GM12878 (cell line): Measurements from ENCODE around the gene RHBDD1. TPM values are rescaled to one million over a fixed set of nuclear protein-coding genes. Genes with fewer than 3 reads are reported as not detected.

Source experiments
- ATAC-seq: fragments of 200-7000 bp; cut with Tn5 transposase; 3 replicates; pipeline ENCODE4 v1.9.1; 2020; ENCODE audit warnings: mild to moderate bottlenecking, moderate library complexity
- BruUV-seq: library from RNA; stranded (reverse); fragments of 400-500 nt; replicated peaks from 2 replicates; lab custom pipeline; 2021; lab: Mats Ljungman, UMichigan
- CTCF ChIA-PET: fragments of 300-600 bp; sonication (Branson Sonifier 250); formaldehyde crosslinking; extraction: SDS; loops from one replicate; lab custom pipeline; 2021; ENCODE audit warnings: inconsistent platforms; lab: Yijun Ruan, JAX
- POLR2A ChIA-PET: fragments of 350-600 bp; formaldehyde crosslinking; extraction: SDS; loops from one replicate; lab custom pipeline; 2021; ENCODE audit warnings: inconsistent platforms; lab: Charles Lee
- RAD21 ChIA-PET: fragments of 300-600 bp; sonication (Branson Sonifier 250); formaldehyde crosslinking; loops from one replicate; lab custom pipeline; 2023; ENCODE audit warnings: antibody characterized with exemption; ENCODE audit not compliant: unreplicated experiment; lab: Charles Lee
- SMC1A ChIA-PET: fragments of 300-600 bp; sonication (Branson Sonifier 250); formaldehyde crosslinking; loops from one replicate; lab custom pipeline; 2023; ENCODE audit not compliant: unreplicated experiment, uncharacterized antibody; lab: Charles Lee
- DNase-seq: peaks from one replicate; pipeline ENCODE4 v3.0.0-alpha.2; 2011; ENCODE audit warnings: low read depth, low spot score
- FAIRE-seq: peaks from 3 replicates; lab custom pipeline; 2011; peaks lifted over from hg19 to GRCh38; lab: Jason Lieb, UNC
- H2AFZ ChIP-seq: 2 replicates; pipeline ENCODE4 v1.6.0; 2011; ENCODE audit warnings: low read depth, low read length, control low read depth; ENCODE audit not compliant: control insufficient read depth
- H3K27ac ChIP-seq: 2 replicates; pipeline ENCODE4 v1.5.1; 2011; ENCODE audit warnings: control low read depth; ENCODE audit not compliant: control insufficient read depth, insufficient read depth
- H3K27me3 ChIP-seq, 2 experiments: replicated peaks in 1 of 2; 2 replicates each; pipeline versions ENCODE4 v1.6.0 to v1.6.1; 2011; ENCODE audit warnings: low read length in 1 of 2; ENCODE audit not compliant: control insufficient read depth in 2 of 2, insufficient read depth in 2 of 2
- H3K36me3 ChIP-seq, 2 experiments: 2 replicates each; pipeline ENCODE4 v1.5.1; 2011; ENCODE audit warnings: low read length in 1 of 2; ENCODE audit not compliant: control insufficient read depth in 2 of 2, insufficient read depth in 2 of 2
- H3K4me1 ChIP-seq: 2 replicates; pipeline ENCODE4 v1.6.1; 2011; ENCODE audit warnings: mild to moderate bottlenecking, low read length, moderate library complexity, mixed read lengths; ENCODE audit not compliant: control insufficient read depth, insufficient read depth
- H3K4me2 ChIP-seq: 2 replicates; pipeline ENCODE4 v1.6.0; 2011; ENCODE audit warnings: control low read depth; ENCODE audit not compliant: control insufficient read depth, insufficient read depth
- H3K4me3 ChIP-seq: fragments of 200-600 bp; sonication (generic); 2 replicates; pipeline ENCODE4 v1.5.1; 2016
- H3K79me2 ChIP-seq: 2 replicates; pipeline ENCODE4 v1.6.0; 2011; ENCODE audit warnings: low read length; ENCODE audit not compliant: control insufficient read depth, insufficient read depth
- H3K9ac ChIP-seq: 2 replicates; pipeline ENCODE4 v1.8.0; 2011; ENCODE audit warnings: low read length, control low read depth, mixed read lengths; ENCODE audit not compliant: control insufficient read depth, insufficient read depth
- H3K9me3 ChIP-seq: replicated peaks from 3 replicates; pipeline ENCODE4 v1.5.1; 2011; ENCODE audit warnings: mild to moderate bottlenecking, low read length; ENCODE audit not compliant: control insufficient read depth, insufficient read depth
- H4K20me1 ChIP-seq: 2 replicates; pipeline ENCODE4 v1.6.0; 2011; ENCODE audit not compliant: control insufficient read depth, insufficient read depth
- BCL3 ChIP-seq: IDR thresholded peaks from 2 replicates; pipeline ENCODE4 v1.6.1; 2011; ENCODE audit warnings: borderline replicate concordance, low read depth, mild to moderate bottlenecking, moderate library complexity, low read length; ENCODE audit not compliant: insufficient read depth, poor library complexity, severe bottlenecking
- BHLHE40 ChIP-seq, 2 experiments: fragments of 450-650 bp in 1 of 2; IDR thresholded peaks; 2 replicates each; pipeline ENCODE4 v1.6.1; 2011 to 2017; ENCODE audit warnings: low read depth in 2 of 2, borderline replicate concordance in 1 of 2, improper control_type of control experiment in 1 of 2, low read length in 1 of 2, mild to moderate bottlenecking in 1 of 2
- ESRRA ChIP-seq: IDR thresholded peaks from 2 replicates; pipeline ENCODE4 v1.6.1; 2012; ENCODE audit warnings: mild to moderate bottlenecking, low read length, improper control_type of control experiment
- JUNB ChIP-seq: IDR thresholded peaks from 2 replicates; pipeline ENCODE4 v1.6.1; 2016; ENCODE audit warnings: antibody characterized with exemption, mild to moderate bottlenecking
- KDM1A ChIP-seq: fragments of 200-600 bp; sonication (generic); IDR thresholded peaks from 2 replicates; pipeline ENCODE4 v1.6.1; 2016; ENCODE audit warnings: borderline replicate concordance
- MEF2B ChIP-seq: fragments of 450-650 bp; IDR thresholded peaks from 2 replicates; pipeline ENCODE4 v1.6.1; 2018; ENCODE audit warnings: mild to moderate bottlenecking, moderate library complexity; ENCODE audit not compliant: partially characterized antibody, poor library complexity, severe bottlenecking
- NBN ChIP-seq: fragments of 450-650 bp; IDR thresholded peaks from 2 replicates; pipeline ENCODE4 v1.6.1; 2016
- RUNX3 ChIP-seq: IDR thresholded peaks from 2 replicates; pipeline ENCODE4 v1.6.1; 2012; ENCODE audit warnings: low read length, inconsistent platforms
- ZBED1 ChIP-seq: IDR thresholded peaks from 2 replicates; pipeline ENCODE4 v1.6.1; 2016; ENCODE audit warnings: borderline replicate concordance
- ZNF24 ChIP-seq: fragments of 450-650 bp; IDR thresholded peaks from 2 replicates; pipeline ENCODE4 v1.6.1; 2017; ENCODE audit warnings: antibody characterized with exemption, mild to moderate bottlenecking
- WGBS: methylation state at CpG from one replicate; pipeline ENCODE4 v1.1.6; 2016; ENCODE audit warnings: low lambda C conversion rate; ENCODE audit not compliant: insufficient replicate concordance, insufficient coverage; ENCODE audit errors: missing lambda C conversion rate; 5-methylcytosine and 5-hydroxymethylcytosine counted together
- in situ Hi-C: fragments of 300-500 bp; cut with MboI; formaldehyde crosslinking; loops from 9 replicates; pipeline ENCODE4 v1.14.3; 2018; ENCODE audit warnings: mixed read lengths
- intact Hi-C: fragments of 100-400 bp; cut with micrococcal nuclease; formaldehyde crosslinking; loops from one replicate; pipeline ENCODE4 v1.14.2; 2022; ENCODE audit not compliant: unreplicated experiment
- polyA plus RNA-seq, 11 experiments: library from polyadenylated mRNA; depleted of rRNA in 4 of 11; unstranded in 6 of 11; stranded (reverse) in 5 of 11; fragments of >200 nt; fragmentation: Nextera tagmentation in 4 of 11; fragmentation: Illumina TruSeq in 1 of 11; extraction: Ambion mirVana in 4 of 11; extraction: Trizol in 1 of 11; gene quantifications; 1 replicate in 1 of 11; 2 replicates in 10 of 11; pipeline versions ENCODE4 v1.2.1 to v1.2.3, GENCODE V29; 2011 to 2016; ENCODE audit warnings: inconsistent platforms in 2 of 11, missing spikeins in 2 of 11, low read depth in 1 of 11
- total RNA-seq, 4 experiments: library from RNA; depleted of rRNA in 3 of 4; stranded (reverse); fragments of >200 nt in 3 of 4; fragmentation: Illumina TruSeq in 1 of 4; extraction: Trizol in 1 of 4; gene quantifications; 2 replicates each; pipeline versions ENCODE4 v1.2.1 to v1.2.3, GENCODE V29; 2013 to 2021
- TF ChIP-seq, protein P1 (sequence below): fragments of 150-350 bp; IDR thresholded peaks from 2 replicates; pipeline ENCODE4 v1.6.1; 2016; ENCODE audit warnings: low read depth, low read length

Gene RHBDD1
- total and polyA plus RNA-seq, 10 of the 15 experiments (the other 5 are each of a cell fraction or from before 2014, with no cell fraction given): 7.1 to 36.4 (median 14.7) TPM

DNA sequence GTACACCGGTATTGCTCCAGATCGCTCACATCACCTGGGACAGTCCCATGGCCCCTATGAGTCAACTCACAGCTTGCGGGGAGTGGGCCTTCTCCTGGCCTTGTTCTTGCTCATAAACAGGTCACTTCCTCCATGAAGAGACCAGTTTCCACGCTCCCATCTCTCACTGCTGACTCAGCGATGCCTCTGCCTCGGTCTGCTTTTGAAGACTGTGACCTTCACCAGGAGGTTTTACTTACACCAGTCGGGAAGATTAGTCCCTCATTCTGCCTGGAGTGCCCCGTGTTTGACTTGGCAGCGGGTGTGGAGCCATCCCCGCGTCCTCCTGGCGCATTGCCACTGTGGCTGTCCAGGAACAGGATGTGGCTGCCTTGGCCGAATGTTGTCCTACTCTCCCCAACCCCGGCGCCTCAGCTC, 159.8 kb downstream of the RHBDD1 start:
- intact Hi-C loops: no loop called here
- no peak overlapping the region for H3K4me2 ChIP-seq

DNA sequence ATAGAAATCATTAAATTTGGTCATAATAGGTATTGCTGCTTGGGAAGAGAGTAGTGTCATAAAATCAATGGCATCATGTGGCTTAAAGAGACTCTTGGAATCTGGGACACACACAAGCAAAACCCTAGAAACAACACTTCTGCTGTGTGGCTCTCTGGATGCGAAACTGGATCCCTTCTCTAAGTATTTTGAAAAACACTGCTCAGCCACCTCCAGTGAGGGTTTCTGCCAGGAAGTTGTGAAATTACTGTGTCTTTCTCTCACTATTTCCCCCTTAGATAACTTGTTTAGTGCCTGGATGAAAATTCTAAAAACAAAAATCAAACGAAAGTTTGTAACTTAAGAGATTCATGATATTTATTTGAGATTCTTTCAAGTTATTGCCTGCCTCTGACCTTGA, 163.8 kb downstream of the RHBDD1 start:
- Histone ChIP-seq H3K4me1 (no peaks in the 10 kb centered on the region), H3K4me3 (no peak overlapping the region), H3K27ac (no peak overlapping the region), H3K27me3 (no peaks in the 10 kb centered on the region), H4K20me1 (no peaks in the 10 kb centered on the region), H3K36me3 (peaks cover 2 to 3% of the 10 kb centered on the region in 2 experiments; a peak in 3 of 4 replicates), H3K4me2 (no peak overlapping the region), H2AFZ (no peak overlapping the region), H3K79me2 (no peaks in the 10 kb centered on the region), H3K9me3 (no peaks in the 10 kb centered on the region), H3K9ac (no peak overlapping the region)
- 100% methylated on average over 2 of the region's 2 CpGs for WGBS
- CTCF ChIA-PET: no interaction called here
- no TSS peak for BruUV-seq
- DNase-seq (no peak), FAIRE-seq (no peak), ATAC-seq (no peak)
- SMC1A ChIA-PET: interaction anchor here (0.7 to 1.5 kb wide), 2 partner anchors 17 to 18 kb away, joined by 3 read pairs; no protein-coding TSS in a partner anchor
- intact Hi-C loops (no loop called here), in situ Hi-C loops (loop anchor here (25.0 kb wide), 1 partner anchor 787 kb away; no protein-coding TSS in a partner anchor)
- RAD21 ChIA-PET: no interaction called here
- POLR2A ChIA-PET: no interaction called here
- no peak for TF ChIP-seq ZBED1
- no peak for TF ChIP-seq BHLHE40 (IDR thresholded peaks at IDR 0.05; ENCODE audit: borderline replicate concordance in 1 of 2, low read depth in 2 of 2, low read length in 1 of 2)
- no peak for TF ChIP-seq ESRRA
- TF ChIP-seq, protein P1, sequence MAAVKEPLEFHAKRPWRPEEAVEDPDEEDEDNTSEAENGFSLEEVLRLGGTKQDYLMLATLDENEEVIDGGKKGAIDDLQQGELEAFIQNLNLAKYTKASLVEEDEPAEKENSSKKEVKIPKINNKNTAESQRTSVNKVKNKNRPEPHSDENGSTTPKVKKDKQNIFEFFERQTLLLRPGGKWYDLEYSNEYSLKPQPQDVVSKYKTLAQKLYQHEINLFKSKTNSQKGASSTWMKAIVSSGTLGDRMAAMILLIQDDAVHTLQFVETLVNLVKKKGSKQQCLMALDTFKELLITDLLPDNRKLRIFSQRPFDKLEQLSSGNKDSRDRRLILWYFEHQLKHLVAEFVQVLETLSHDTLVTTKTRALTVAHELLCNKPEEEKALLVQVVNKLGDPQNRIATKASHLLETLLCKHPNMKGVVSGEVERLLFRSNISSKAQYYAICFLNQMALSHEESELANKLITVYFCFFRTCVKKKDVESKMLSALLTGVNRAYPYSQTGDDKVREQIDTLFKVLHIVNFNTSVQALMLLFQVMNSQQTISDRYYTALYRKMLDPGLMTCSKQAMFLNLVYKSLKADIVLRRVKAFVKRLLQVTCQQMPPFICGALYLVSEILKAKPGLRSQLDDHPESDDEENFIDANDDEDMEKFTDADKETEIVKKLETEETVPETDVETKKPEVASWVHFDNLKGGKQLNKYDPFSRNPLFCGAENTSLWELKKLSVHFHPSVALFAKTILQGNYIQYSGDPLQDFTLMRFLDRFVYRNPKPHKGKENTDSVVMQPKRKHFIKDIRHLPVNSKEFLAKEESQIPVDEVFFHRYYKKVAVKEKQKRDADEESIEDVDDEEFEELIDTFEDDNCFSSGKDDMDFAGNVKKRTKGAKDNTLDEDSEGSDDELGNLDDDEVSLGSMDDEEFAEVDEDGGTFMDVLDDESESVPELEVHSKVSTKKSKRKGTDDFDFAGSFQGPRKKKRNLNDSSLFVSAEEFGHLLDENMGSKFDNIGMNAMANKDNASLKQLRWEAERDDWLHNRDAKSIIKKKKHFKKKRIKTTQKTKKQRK: no peak
- no peak for TF ChIP-seq MEF2B

More for the DNA sequence above, 159.8 kb downstream of the RHBDD1 start:
- no peak overlapping the region for H3K9ac ChIP-seq
- ATAC-seq (no peak), DNase-seq (no peak), FAIRE-seq (no peak)
- peaks cover 2 to 8% of the 10 kb centered on the region in 2 experiments; a peak in 3 of 4 replicates for H3K36me3 ChIP-seq
- no peak for TF ChIP-seq NBN
- peak; percentile 27; the same call in 1 of the 2 replicates for TF ChIP-seq RUNX3
- peak; percentile 33; the same call in 1 of the 2 replicates for TF ChIP-seq JUNB
- no peak for TF ChIP-seq KDM1A
- TF ChIP-seq BCL3: peak; percentile 72
- no peak for TF ChIP-seq ZNF24
- ChIA-PET RAD21 (no interaction called here), SMC1A (no interaction called here), POLR2A (no interaction called here), CTCF (interaction anchor here (0.8 kb wide), 1 partner anchor 10 kb away, joined by 3 read pairs; no protein-coding TSS in a partner anchor)
- no peak overlapping the region for H3K4me3 ChIP-seq
- no peaks in the 10 kb centered on the region for H3K9me3 ChIP-seq
- WGBS: 61% methylated on average over 15 of the region's 15 CpGs
- no peaks in the 10 kb centered on the region for H3K27me3 ChIP-seq
- H2AFZ ChIP-seq: no peak overlapping the region
- H3K79me2 ChIP-seq: no peaks in the 10 kb centered on the region
- BruUV-seq: no TSS peak
- H3K27ac ChIP-seq: no peak overlapping the region
- in situ Hi-C loops: loop anchor here (25.0 kb wide), 1 partner anchor 783 kb away; no protein-coding TSS in a partner anchor
- no peaks in the 10 kb centered on the region for H3K4me1 ChIP-seq
- no peaks in the 10 kb centered on the region for H4K20me1 ChIP-seq
